GM19372 (cell line): ENCODE measurements around the gene LY6G5B.

ENCODE experiments used
- ATAC-seq: cut with Tn5 transposase; IDR thresholded peaks from one replicate; pipeline ENCODE4 v1.9.1; 2021; ENCODE audit warnings: mild to moderate bottlenecking, low read depth, moderate library complexity; ENCODE audit not compliant: unreplicated experiment

The LY6G5B gene

DNA sequence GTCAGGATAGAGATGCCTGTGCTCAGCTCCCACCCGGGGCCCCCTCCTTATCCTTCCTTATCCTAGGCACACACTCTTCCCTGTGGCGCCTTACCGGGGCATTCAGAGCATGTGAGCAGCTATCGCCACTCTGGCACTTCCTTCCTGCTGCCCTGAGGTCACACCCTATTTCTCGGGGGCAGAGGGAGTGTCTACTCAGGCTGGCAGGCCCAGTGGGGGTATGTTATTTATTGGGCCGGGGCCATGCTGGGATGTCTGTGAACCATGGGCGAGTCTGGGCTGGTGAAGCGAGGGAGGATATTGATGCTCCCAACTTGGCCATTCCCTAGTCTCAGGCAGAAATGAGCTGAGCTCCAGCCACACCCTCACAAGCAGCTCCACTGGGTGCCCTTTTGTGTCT, 41.5 kb downstream of the LY6G5B start:
- no peak for ATAC-seq

DNA sequence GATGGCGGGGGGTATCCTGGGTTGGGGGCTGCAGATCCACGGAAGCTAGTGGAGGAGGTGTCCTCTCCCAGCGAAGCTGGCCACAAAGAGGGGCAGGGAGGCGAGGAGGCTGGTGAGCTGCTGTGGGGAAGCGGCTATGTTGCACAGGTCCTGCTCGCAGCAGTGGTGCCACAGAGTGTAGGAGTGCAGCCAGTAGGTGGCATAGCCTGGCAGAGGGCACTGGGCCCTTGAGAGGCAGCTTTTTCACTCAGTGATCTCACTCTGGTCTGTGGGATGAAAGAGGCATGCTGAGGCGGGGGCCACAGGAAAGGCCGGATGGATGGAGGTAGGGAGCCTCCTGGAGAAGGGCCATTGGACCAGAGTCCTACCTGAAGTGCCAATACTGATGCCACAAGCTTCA, 42.5 kb downstream of the LY6G5B start:
- ATAC-seq, result no peak

GRCh38 chr6:31713465-31713864, 43.7 kb downstream of the LY6G5B start:
- no peak for ATAC-seq

GRCh38 chr6:31713991-31714684, 44.4 kb downstream of the LY6G5B start:
- no peak for ATAC-seq

GRCh38 chr6:31715022-31715958, 45.5 kb downstream of the LY6G5B start, which contains the start of gene LY6G6D:
Gene LY6G6D (plus strand): TSS chr6:31715348. CDS start chr6:31715356, 8 bp downstream.
- ATAC-seq, result no peak

- ATAC-seq, result no peak
These were observed 47.9 kb downstream of the LY6G5B start for GRCh38 chr6:31717499-31718222.

DNA sequence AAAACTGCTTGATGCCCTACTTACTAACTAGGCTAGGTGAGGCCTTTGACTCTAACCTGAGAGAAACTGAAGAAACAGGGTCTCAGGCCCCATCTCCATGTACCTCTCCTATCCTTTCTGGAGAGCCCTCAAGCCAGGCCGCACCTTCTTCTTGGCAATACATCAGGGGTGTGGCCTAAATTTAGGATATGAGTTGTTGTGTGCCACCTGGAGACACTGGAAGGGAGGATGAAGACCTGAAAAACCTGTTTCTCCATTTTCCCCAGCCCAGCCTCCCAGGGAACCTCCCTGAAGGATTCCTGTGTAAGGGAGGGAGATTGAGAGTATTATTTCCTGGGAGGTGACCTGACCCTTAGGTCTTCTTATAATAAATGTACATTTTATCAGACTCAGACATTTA, 48.5 kb downstream of the LY6G5B start:
- ATAC-seq, result no peak

GRCh38 chr6:31719001-31719400, 49.2 kb downstream of the LY6G5B start:
- ATAC-seq, result no peak

DNA sequence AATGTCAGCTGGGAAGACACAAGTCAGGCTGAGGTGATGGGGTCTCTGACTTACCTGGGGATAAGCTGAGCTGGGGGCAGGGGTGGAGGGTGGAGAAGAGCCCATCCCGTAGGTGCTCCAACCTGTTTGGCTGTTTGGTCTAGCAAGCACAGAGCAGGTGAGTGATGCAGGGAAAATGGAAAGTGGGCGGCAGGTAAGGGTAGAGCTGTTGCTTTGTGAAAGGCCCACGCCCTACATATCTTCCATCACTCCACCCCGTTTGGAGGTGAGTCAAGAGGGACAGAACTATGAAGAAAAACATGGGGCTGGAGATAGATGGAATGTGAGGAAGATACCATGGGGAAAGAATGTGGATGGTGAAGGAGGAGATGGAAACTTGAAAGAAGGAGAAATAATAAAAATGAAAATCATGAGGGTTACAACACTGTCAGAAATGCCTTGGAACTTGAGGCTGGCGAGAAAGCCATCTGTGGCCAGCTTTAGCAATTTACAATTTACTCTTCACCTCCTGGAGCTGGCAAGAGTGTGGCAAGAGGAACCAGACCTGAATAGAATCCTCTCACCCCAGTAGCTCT, 50.5 kb downstream of the LY6G5B start:
- ATAC-seq, result no peak

DNA sequence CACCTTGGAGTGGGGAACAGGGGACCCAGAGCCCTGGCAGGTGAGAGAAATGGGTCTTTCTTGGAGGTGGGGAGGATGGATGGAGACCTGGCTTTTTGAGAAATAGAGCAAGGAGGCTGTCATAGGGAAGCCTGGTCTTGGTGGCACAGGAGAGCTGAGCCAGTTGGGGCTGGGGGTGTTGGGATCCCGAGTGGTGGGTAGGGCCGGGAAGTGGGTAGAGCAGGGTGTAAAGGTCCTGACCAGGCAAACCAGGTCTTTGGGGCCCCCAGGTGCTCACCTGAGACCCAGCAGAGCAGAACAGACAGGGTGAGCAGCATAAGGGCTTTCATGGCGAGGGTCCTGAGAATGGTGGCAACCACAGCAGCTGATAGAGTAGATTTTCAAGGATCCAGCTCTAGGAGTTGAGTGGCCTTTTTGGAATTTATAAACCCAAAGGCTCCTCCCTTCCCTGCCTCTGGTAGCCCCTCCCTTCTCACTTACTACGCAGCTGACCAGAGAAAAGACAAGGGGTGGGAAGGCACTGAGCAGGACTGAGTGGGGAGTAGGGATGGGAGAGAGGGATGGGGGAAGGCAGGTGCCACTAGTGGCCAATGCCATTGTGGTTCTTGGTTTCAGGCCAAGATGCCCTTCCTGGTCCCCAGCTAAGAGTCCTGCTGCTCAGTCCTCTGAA, 51.7 kb downstream of the LY6G5B start, which contains the start of gene LY6G6C:
Gene LY6G6C (minus strand): TSS at position 396 of the 670 bp plus-strand sequence. CDS start 67 bp downstream, at position 329.
- ATAC-seq, result no peak

GRCh38 chr6:31722173-31722572, 52.4 kb downstream of the LY6G5B start:
- ATAC-seq, result no peak
